Suppressor macrophage treated with lipopolysaccharide for 4 hours (primary cell): ENCODE measurements around the gene DHRSX.
"Not testable (repeated sequence)": the region's sequence is repeated elsewhere in the genome, so short reads cannot be mapped to it uniquely, and the experiment has no call there.

Experiments used
- DNase-seq: peaks from one replicate; pipeline ENCODE4 v3.0.0-alpha.2; 2020

DHRSX gene

DNA sequence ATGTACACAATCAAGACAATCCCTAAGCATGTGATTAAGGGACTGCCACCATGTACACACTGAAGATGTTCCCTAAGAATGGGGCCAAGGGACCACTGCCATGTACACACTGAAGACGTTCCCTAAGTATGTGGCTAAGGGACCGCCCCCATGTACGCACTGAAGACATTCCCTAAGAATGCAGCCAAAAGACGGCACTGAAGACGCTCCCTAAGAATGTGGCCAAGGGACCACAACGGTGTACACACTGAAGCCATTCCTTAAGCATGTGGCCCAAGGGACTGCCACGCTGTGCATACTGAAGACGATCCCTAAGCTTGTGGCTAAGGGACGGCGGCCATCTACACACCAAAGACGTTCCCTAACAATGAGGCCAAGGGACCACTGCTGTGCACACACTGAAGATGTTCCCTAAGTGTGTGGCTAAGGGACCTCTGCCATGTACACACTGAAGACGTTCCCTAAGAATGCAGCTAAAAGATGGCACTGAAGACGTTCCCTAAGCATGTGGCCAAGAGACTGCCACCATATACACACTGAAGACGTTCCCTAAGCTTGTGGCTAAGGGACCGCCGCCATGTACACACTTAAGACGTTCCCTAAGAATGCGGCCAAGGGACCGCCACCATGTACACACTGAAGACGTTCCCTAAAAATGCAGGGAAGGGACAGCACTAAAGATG is 26.4 kb downstream of the DHRSX start:
- DNase-seq: no peak

DNA sequence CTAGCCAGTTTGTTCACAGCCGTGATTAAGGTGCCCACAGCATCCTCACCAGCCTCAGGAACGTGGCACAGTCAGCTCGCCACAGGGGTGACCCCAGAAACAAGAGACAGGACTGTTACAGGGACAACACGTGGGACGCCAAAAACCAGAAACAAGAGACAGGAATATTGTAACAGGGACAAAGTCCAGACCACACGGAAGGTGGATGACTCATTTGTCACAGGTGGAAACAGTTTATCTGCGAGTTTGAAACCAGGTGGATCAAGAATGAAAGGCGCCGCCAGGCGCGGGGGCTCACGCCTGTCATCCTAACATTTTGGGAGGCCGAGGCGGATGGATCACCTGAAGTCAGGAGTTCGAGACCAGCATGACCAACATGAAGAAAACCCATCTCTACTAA is 27.7 kb downstream of the DHRSX start:
- DNase-seq: not testable (repeated sequence)

- no peak for DNase-seq
Measured at GRCh38 chrX:2471641-2472040, 29.1 kb downstream of the DHRSX start.

GRCh38 chrX:2471126-2471525 is 29.6 kb downstream of the DHRSX start:
- not testable (repeated sequence) for DNase-seq

- DNase-seq: not testable (repeated sequence)
Measured at GRCh38 chrX:2469852-2470251, 30.9 kb downstream of the DHRSX start.

DNA sequence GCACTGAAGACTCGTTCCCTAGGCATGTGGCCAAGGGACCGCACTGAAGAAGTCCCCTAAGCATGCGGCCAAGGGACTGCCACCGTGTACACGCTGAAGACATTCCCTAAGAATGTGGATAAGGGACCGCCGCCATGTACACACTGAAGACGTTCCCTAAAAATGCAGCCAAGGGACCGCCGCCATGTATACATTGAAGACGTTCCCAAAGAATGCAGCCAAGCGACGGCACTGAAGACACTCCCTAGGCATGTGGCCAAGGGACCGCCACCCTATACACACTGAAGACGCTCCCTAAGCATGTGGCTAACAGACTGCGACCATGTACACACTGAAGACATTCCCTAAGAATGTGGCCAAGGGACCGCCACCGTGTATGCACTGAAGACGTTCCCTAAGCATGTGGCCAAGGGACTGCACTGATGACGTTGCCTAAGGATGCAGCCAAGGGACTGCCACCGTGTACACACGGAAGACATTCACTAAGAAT is 31.5 kb downstream of the DHRSX start:
- DNase-seq: no peak

DNA sequence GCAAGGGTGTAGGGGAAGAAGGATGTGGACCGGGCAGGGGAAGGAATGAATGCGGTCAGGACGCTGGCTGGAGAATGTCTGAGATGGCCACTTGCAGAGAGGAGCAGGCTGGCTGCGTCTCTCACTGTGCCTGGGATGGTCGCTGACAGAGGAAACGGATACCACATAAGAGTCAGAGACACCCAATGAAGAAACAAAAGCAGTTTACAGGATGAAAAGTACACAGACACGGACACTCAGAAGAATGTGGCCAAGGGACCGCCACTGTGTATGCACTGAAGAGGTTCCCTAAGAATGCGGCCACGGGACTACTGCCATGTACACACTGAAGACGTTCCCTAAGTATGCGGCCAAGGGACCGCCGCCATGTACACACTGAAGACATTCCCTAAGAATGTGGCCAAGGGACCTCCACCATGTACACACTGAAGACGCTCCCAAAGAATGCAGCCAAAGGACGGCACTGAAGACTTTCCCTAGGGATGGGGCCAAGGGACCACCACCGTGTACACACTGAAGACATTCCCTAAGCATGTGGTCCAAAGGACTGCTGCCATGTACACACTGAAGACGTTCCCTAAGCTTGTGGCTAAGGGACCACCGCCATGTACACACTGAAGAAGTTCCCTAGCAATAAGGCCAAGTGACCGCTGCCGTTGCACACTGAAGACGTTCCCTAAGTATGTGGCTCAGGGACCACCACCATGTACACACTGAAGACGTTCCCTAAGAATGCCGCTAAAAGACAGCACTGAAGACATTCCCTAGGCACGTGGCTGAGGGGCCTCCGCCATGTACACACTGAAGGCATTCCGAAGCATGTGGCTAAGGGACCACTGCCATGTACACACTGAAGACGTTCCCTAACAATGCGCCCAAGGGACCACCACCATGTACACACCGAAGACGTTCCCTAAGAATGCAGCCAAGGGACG is 32.2 kb downstream of the DHRSX start:
- no peak for DNase-seq

- no peak for DNase-seq
Measured at GRCh38 chrX:2466876-2467656, 33.7 kb downstream of the DHRSX start.

GRCh38 chrX:2464677-2465166 is 36.1 kb downstream of the DHRSX start:
- no peak for DNase-seq

- no peak for DNase-seq
Measured at GRCh38 chrX:2463973-2464676, 36.7 kb downstream of the DHRSX start.

- DNase-seq: not testable (repeated sequence)
Measured at GRCh38 chrX:2463481-2463880, 37.3 kb downstream of the DHRSX start.

- DNase-seq: no peak
Measured at GRCh38 chrX:2462780-2463179, 38.0 kb downstream of the DHRSX start.

DNA sequence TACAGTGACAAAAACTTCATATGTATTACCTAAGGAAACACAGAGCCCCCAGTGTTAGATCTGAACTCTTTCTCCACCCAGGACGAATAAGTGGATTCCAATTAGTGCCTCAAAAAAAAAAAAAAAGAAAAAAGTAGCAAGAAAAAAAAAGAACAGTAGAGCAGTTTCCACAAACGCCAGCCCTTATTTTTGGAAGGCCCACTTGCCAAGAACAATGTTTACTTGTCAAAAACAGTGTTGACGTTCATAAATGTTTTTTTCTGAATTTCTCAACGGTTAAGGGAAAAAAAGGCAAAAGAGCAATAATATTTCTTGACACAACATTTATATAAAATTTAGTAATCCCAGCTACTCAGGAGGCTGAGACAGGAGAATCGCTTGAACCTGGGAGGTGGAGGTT is 38.7 kb downstream of the DHRSX start:
- DNase-seq: no peak

DNA sequence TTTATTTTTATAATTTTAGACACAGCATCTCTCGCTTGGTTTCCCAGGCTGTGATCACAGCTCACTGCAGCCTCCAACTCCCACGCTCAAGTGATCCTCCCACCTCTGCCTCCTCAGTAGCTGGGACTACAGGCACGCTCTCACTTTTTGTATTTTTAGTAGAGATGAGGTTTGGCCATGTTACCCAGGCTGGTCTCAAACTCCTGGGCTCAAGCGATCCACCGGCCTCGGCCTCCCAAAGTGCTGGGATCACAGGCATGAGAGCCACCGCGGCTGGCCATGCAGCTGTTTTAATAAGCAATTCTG is 39.1 kb downstream of the DHRSX start:
- no peak for DNase-seq

DNA sequence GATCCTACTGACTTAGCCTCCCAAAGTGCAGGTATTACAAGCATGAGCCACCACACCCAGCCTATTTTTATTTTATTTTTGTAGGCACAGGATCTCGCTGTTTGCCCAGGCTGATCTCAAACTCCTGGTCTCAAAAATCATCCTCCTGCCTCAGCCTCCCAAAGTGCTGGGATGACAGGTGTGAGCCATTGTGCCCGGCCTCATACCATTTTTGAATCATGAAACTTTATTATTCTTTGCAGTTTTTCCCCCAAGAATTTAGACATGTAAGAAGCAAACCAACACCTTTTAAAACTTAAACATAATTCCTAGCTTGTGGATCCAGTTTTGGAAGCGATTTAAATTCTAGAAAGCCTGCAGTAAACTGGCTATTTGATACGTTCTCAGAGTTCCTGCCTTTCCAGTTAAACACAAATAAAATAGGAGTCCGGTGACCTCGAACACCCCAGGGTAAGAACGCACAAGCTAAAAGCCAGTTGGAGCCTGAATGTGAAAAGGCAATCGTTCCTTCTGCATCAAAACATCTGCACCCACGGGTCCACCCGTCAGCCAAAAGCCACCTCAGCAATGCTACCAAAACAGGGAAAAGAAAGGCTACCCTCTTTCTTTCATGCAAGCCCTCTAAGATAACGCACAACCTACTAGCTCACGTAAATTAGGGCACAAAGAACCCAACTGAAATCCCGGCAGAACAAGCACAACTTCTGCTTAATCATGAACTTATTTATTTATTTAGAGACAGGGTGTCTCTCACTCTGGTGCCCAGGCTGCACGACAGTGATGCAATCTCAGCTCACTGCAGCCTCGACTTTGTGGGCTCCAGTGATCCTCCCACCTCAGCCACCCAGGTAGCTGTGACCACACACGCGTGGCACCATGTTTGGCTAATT is 39.7 kb downstream of the DHRSX start:
- DNase-seq: not testable (repeated sequence)

- DNase-seq: not testable (repeated sequence)
Measured at GRCh38 chrX:2460048-2460447, 40.7 kb downstream of the DHRSX start.

DNA sequence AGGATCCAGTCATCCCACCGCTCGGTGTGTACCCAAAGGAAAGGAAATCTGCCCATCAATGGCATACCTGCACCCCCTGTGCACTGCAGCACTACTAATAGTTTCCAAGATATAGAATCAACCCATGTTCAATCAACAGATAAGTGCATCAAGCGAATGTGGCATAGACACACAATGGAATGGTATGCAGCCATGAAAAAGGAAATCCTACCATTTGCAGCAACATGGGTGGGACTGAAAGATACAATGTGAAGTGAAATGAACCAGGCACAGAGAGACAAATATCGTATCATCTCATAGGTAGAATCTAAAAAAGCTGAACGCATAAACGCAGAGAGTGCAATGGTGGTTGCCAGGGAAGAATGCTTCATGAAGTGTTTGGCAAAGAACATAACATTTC is 42.5 kb downstream of the DHRSX start:
- no peak for DNase-seq

- no peak for DNase-seq
Measured at GRCh38 chrX:2457289-2458133, 43.3 kb downstream of the DHRSX start.

DNA sequence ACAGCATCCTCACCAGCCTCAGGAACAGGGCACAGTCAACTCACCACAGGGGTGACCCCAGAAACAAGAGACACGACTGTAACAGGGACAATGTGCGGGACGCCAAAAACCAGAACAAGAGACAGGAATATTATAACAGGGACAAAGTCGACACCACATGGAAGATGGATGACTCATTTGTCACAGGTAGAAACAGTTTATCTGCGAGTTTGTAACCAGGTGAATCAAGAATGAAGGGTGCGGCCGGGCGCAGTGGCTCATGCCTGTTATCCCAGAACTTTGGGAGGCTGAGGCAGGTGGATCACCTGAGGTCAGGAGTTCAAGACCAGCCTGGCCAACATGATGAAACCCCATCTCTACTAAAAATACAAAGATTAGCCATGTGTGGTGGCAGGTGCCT is 44.7 kb downstream of the DHRSX start:
- DNase-seq: not testable (repeated sequence)

GRCh38 chrX:2454620-2455019 is 46.2 kb downstream of the DHRSX start:
- DNase-seq: not testable (repeated sequence)
